ENCODE measurements around the gene HSPA12B.

The HSPA12B gene

GRCh38 chr20:3783511-3784195 lies 51.2 kb downstream of the HSPA12B start:
- TF ChIP-seq CTCF (IDR thresholded peaks at IDR 0.05; ENCODE audit: insufficient read depth, low read length, poor library complexity, severe bottlenecking) = no peak
- Histone ChIP-seq H3K4me3 (replicated peaks; ENCODE audit: low read depth, low read length) (no peak overlapping the region), H3K36me3 (ENCODE audit: control insufficient read depth, insufficient read depth, low read length) (peaks cover 2% of the 10 kb centered on the region), H3K27me3 (replicated peaks; ENCODE audit: control insufficient read depth, insufficient read depth, low read length) (no peaks in the 10 kb centered on the region; the same call in 1 of the 2 replicates)
- no peak for DNase-seq (ENCODE audit: extremely low read depth, insufficient read length)

- DNase-seq (ENCODE audit: extremely low read depth, insufficient read length) = no peak
- Histone ChIP-seq H3K4me3 (replicated peaks; ENCODE audit: low read depth, low read length) (no peak overlapping the region), H3K36me3 (ENCODE audit: control insufficient read depth, insufficient read depth, low read length) (peaks cover 2% of the 10 kb centered on the region), H3K27me3 (replicated peaks; ENCODE audit: control insufficient read depth, insufficient read depth, low read length) (no peaks in the 10 kb centered on the region)
- no peak for TF ChIP-seq CTCF (IDR thresholded peaks at IDR 0.05; ENCODE audit: insufficient read depth, low read length, poor library complexity, severe bottlenecking)
Measured at GRCh38 chr20:3784216-3784853, 51.9 kb downstream of the HSPA12B start.

- H3K36me3 ChIP-seq (ENCODE audit: control insufficient read depth, insufficient read depth, low read length) = peaks cover 2% of the 10 kb centered on the region
- DNase-seq (ENCODE audit: extremely low read depth, insufficient read length) = no peak
- H3K27me3 ChIP-seq (replicated peaks; ENCODE audit: control insufficient read depth, insufficient read depth, low read length) = no peaks in the 10 kb centered on the region
- TF ChIP-seq CTCF (IDR thresholded peaks at IDR 0.05; ENCODE audit: insufficient read depth, low read length, poor library complexity, severe bottlenecking) = no peak
- no peak overlapping the region for H3K4me3 ChIP-seq (replicated peaks; ENCODE audit: low read depth, low read length)
Measured at GRCh38 chr20:3784863-3785239, 52.4 kb downstream of the HSPA12B start.

- peaks cover 2% of the 10 kb centered on the region for H3K36me3 ChIP-seq (ENCODE audit: control insufficient read depth, insufficient read depth, low read length)
- TF ChIP-seq CTCF (IDR thresholded peaks at IDR 0.05; ENCODE audit: insufficient read depth, low read length, poor library complexity, severe bottlenecking) = no peak
- peak overlapping the region; percentile 76 for H3K4me3 ChIP-seq (replicated peaks; ENCODE audit: low read depth, low read length)
- H3K27me3 ChIP-seq (replicated peaks; ENCODE audit: control insufficient read depth, insufficient read depth, low read length) = no peaks in the 10 kb centered on the region
- DNase-seq (ENCODE audit: extremely low read depth, insufficient read length) = no peak
Measured at GRCh38 chr20:3785240-3786125, 53.0 kb downstream of the HSPA12B start.

GRCh38 chr20:3786126-3786484 lies 53.6 kb downstream of the HSPA12B start:
- TF ChIP-seq CTCF (IDR thresholded peaks at IDR 0.05; ENCODE audit: insufficient read depth, low read length, poor library complexity, severe bottlenecking) = no peak
- Histone ChIP-seq H3K4me3 (replicated peaks; ENCODE audit: low read depth, low read length) (peak overlapping the region; percentile 76), H3K27me3 (replicated peaks; ENCODE audit: control insufficient read depth, insufficient read depth, low read length) (no peaks in the 10 kb centered on the region), H3K36me3 (ENCODE audit: control insufficient read depth, insufficient read depth, low read length) (peaks cover 2% of the 10 kb centered on the region)
- DNase-seq (ENCODE audit: extremely low read depth, insufficient read length) = peak; percentile 71
